GM18861 (cell line): ENCODE results near the gene NFIX.

ENCODE experiments used
- ATAC-seq: cut with Tn5 transposase; IDR thresholded peaks from one replicate; pipeline ENCODE4 v1.9.1; 2021; ENCODE audit not compliant: unreplicated experiment

NFIX gene

GRCh38 chr19:12987190-12987589, 8.1 kb upstream of the NFIX start:
- ATAC-seq = no peak

- no peak for ATAC-seq
Measured at GRCh38 chr19:12987781-12988180, 7.5 kb upstream of the NFIX start.

GRCh38 chr19:12990431-12990830, 4.8 kb upstream of the NFIX start:
- no peak for ATAC-seq

- no peak for ATAC-seq
Measured at GRCh38 chr19:12990853-12991252, 4.4 kb upstream of the NFIX start.

- ATAC-seq = no peak
Measured at GRCh38 chr19:12991296-12991695, 4.0 kb upstream of the NFIX start.

- ATAC-seq = no peak
Measured at GRCh38 chr19:12992729-12993128, 2.5 kb upstream of the NFIX start.

- ATAC-seq = no peak
Measured at GRCh38 chr19:12993562-12993961, 1.7 kb upstream of the NFIX start.

- ATAC-seq = no peak
Measured at GRCh38 chr19:12995596-12996405, 526 bp downstream of the NFIX start.

GRCh38 chr19:12996406-12997094, 1.3 kb downstream of the NFIX start:
- no peak for ATAC-seq

- ATAC-seq = no peak
Measured at GRCh38 chr19:12997179-12997966, 2.1 kb downstream of the NFIX start.

- no peak for ATAC-seq
Measured at GRCh38 chr19:12997967-12998940, 3.0 kb downstream of the NFIX start.

- no peak for ATAC-seq
Measured at GRCh38 chr19:13001166-13001501, 5.9 kb downstream of the NFIX start.

- no peak for ATAC-seq
Measured at GRCh38 chr19:13001502-13002165, 6.4 kb downstream of the NFIX start.

GRCh38 chr19:13002166-13002898, 7.1 kb downstream of the NFIX start:
- ATAC-seq = no peak

GRCh38 chr19:13003081-13003480, 7.8 kb downstream of the NFIX start:
- no peak for ATAC-seq

- ATAC-seq = no peak
Measured at GRCh38 chr19:13004273-13004672, 9.0 kb downstream of the NFIX start.

- no peak for ATAC-seq
Measured at GRCh38 chr19:13005253-13005652, 10.0 kb downstream of the NFIX start.

GRCh38 chr19:13005861-13006370, 10.6 kb downstream of the NFIX start:
- no peak for ATAC-seq
